WTC11 (cell line): Measurements from ENCODE around the gene RELL1. TPM values are rescaled to one million over a fixed set of nuclear protein-coding genes. Genes with fewer than 3 reads are reported as not detected.

Experiments
- ATAC-seq: fragments of 200-7000 bp; cut with Tn5 transposase; 2 replicates; pipeline ENCODE4 v1.10.0; 2021; ENCODE audit warnings: mild to moderate bottlenecking, moderate library complexity
- CTCF ChIA-PET: fragments of 300-600 bp; sonication (Branson Sonifier 250); formaldehyde crosslinking; loops from one replicate; lab custom pipeline; 2021; ENCODE audit warnings: antibody characterized with exemption; lab: Charles Lee
- POLR2A ChIA-PET: fragments of 350-600 bp; sonication (Branson Sonifier 250); formaldehyde crosslinking; loops from one replicate; lab custom pipeline; 2021; ENCODE audit warnings: antibody characterized with exemption; lab: Charles Lee
- DNase-seq: peaks from one replicate; pipeline ENCODE4 v3.0.0; 2021; ENCODE audit warnings: low spot score
- H3K27ac Mint-ChIP-seq: 2 replicates; pipeline ENCODE4 v1.8.0; 2021; ENCODE audit warnings: mixed read lengths
- H3K27me3 Mint-ChIP-seq: 2 replicates; pipeline ENCODE4 v1.8.0; 2021; ENCODE audit warnings: low read depth, mild to moderate bottlenecking, moderate library complexity, mixed read lengths
- H3K36me3 Mint-ChIP-seq: 2 replicates; pipeline ENCODE4 v1.8.0; 2021; ENCODE audit warnings: mixed read lengths
- H3K4me1 Mint-ChIP-seq: 2 replicates; pipeline ENCODE4 v1.8.0; 2022; ENCODE audit warnings: mixed read lengths
- H3K4me3 Mint-ChIP-seq: 2 replicates; pipeline ENCODE4 v1.8.0; 2021; ENCODE audit warnings: mild to moderate bottlenecking, moderate library complexity, mixed read lengths
- H3K9me3 Mint-ChIP-seq: 2 replicates; pipeline ENCODE4 v1.8.0; 2021; ENCODE audit warnings: mixed read lengths
- CBFB ChIP-seq: sonication (generic); formaldehyde crosslinking; IDR thresholded peaks from 2 replicates; pipeline ENCODE4 v1.8.1; 2022; ENCODE audit warnings: mild to moderate bottlenecking, low read depth, missing genetic modification reagents
- CREM ChIP-seq: sonication (generic); formaldehyde crosslinking; IDR thresholded peaks from 2 replicates; pipeline ENCODE4 v1.8.1; 2022; ENCODE audit warnings: mild to moderate bottlenecking, missing genetic modification reagents, moderate library complexity
- CTCF ChIP-seq: fragments of 200-600 bp; IDR thresholded peaks from 2 replicates; pipeline ENCODE4 v1.8.0; 2022; ENCODE audit warnings: antibody characterized with exemption
- ESRRA ChIP-seq: sonication (generic); formaldehyde crosslinking; IDR thresholded peaks from 2 replicates; pipeline ENCODE4 v1.8.1; 2022; ENCODE audit warnings: mild to moderate bottlenecking, missing genetic modification reagents, borderline replicate concordance
- ETV6 ChIP-seq: sonication (generic); formaldehyde crosslinking; IDR thresholded peaks from 2 replicates; pipeline ENCODE4 v1.8.1; 2022; ENCODE audit warnings: mild to moderate bottlenecking, missing genetic modification reagents
- FOXP4 ChIP-seq: sonication (generic); formaldehyde crosslinking; IDR thresholded peaks from 2 replicates; pipeline ENCODE4 v1.8.0; 2022; ENCODE audit warnings: mild to moderate bottlenecking, missing genetic modification reagents
- GABPB1 ChIP-seq: sonication (generic); formaldehyde crosslinking; IDR thresholded peaks from 2 replicates; pipeline ENCODE4 v1.8.1; 2023; ENCODE audit warnings: mild to moderate bottlenecking, missing genetic modification reagents
- GRHL2 ChIP-seq: fragments of 250-450 bp; sonication (Bioruptor Pico); IDR thresholded peaks from 2 replicates; pipeline ENCODE4 v1.8.0; 2022; ENCODE audit warnings: mild to moderate bottlenecking, moderate library complexity; ENCODE audit not compliant: insufficient replicate concordance, severe bottlenecking
- MAX ChIP-seq: sonication (generic); formaldehyde crosslinking; IDR thresholded peaks from 2 replicates; pipeline ENCODE4 v1.8.0; 2022; ENCODE audit warnings: mild to moderate bottlenecking, missing genetic modification reagents
- NR3C1 ChIP-seq: sonication (generic); formaldehyde crosslinking; conservative IDR thresholded peaks from 2 replicates; pipeline ENCODE4 v1.8.1; 2023; ENCODE audit warnings: low read depth, mild to moderate bottlenecking, missing genetic modification reagents
- OVOL2 ChIP-seq: fragments of 250-450 bp; sonication (Bioruptor Pico); IDR thresholded peaks from 2 replicates; pipeline ENCODE4 v1.9.0; 2021; ENCODE audit warnings: mild to moderate bottlenecking, borderline replicate concordance
- PRDM15 ChIP-seq: sonication (generic); formaldehyde crosslinking; IDR thresholded peaks from 2 replicates; pipeline ENCODE4 v1.8.0; 2022; ENCODE audit warnings: missing genetic modification reagents
- SMAD3 ChIP-seq: sonication (generic); formaldehyde crosslinking; IDR thresholded peaks from 2 replicates; pipeline ENCODE4 v1.8.0; 2022; ENCODE audit warnings: missing genetic modification reagents, mild to moderate bottlenecking, borderline replicate concordance
- SOX15 ChIP-seq: fragments of 250-450 bp; sonication (Bioruptor Pico); IDR thresholded peaks from 2 replicates; pipeline ENCODE4 v1.9.0; 2021; ENCODE audit warnings: mild to moderate bottlenecking
- TEAD1 ChIP-seq: sonication (generic); formaldehyde crosslinking; IDR thresholded peaks from 2 replicates; pipeline ENCODE4 v1.8.0; 2022; ENCODE audit warnings: mild to moderate bottlenecking, missing genetic modification reagents
- USF2 ChIP-seq: sonication (generic); formaldehyde crosslinking; IDR thresholded peaks from 2 replicates; pipeline ENCODE4 v1.8.1; 2023; ENCODE audit warnings: mild to moderate bottlenecking, missing genetic modification reagents, moderate library complexity
- total RNA-seq: library from RNA; stranded (reverse); gene quantifications from 3 replicates; pipeline ENCODE4 v1.2.3, GENCODE V29; 2021
- TF ChIP-seq, protein P1 (sequence below): fragments of 250-450 bp; sonication (Bioruptor Pico); IDR thresholded peaks from 2 replicates; pipeline ENCODE4 v1.9.0; 2021; ENCODE audit warnings: moderate library complexity, mild to moderate bottlenecking, inconsistent platforms, borderline replicate concordance

The RELL1 gene
- total RNA-seq, 1 experiment from 2014 or later = 14.4 TPM

GRCh38 chr4:37603711-37604110 is 82.5 kb downstream of the RELL1 start (continued):
- no peak for TF ChIP-seq PRDM15 (CRISPR knock-in tag)
- TF ChIP-seq CREM = no peak
- no peak for TF ChIP-seq GABPB1
- no peak for TF ChIP-seq OVOL2 (CRISPR knock-in tag)
- no peak for TF ChIP-seq CBFB (CRISPR knock-in tag)
- TF ChIP-seq FOXP4 = no peak
- no peak for TF ChIP-seq NR3C1
- no peak for TF ChIP-seq USF2 (CRISPR knock-in tag)
- no peak for TF ChIP-seq TEAD1 (CRISPR knock-in tag)
- TF ChIP-seq, protein P1, sequence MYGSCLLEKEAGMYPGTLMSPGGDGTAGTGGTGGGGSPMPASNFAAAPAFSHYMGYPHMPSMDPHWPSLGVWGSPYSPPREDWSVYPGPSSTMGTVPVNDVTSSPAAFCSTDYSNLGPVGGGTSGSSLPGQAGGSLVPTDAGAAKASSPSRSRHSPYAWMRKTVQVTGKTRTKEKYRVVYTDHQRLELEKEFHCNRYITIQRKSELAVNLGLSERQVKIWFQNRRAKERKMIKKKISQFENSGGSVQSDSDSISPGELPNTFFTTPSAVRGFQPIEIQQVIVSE (CRISPR knock-in tag) = no peak
- no peak for TF ChIP-seq SOX15
- TF ChIP-seq ESRRA (CRISPR knock-in tag) = no peak
- no peak for TF ChIP-seq SMAD3 (CRISPR knock-in tag)
- no peak for TF ChIP-seq ETV6 (CRISPR knock-in tag)

DNA sequence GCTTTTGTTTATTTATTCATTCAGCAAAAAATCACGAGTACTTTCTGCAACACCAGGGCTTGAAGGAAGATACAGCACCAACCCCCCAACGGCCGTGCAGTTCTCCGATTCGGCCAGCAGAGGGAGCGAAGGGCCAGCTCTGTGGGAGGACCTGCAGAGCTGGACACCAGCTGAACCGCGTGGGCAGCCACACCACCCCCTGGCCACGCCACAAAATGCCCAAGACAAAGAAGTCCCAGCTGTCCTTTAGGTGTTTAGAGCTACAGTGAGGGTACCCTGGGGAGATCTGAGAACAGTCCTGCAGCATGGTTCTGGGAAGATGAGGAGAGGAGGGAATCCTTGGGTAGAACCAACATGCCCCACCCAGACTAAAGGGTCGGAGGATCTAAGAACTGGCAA is 83.1 kb downstream of the RELL1 start:
- Mint-ChIP-seq H3K9me3 (no peaks in the 10 kb centered on the region), H3K27ac (no peak overlapping the region), H3K4me3 (no peak overlapping the region), H3K4me1 (peaks cover 32% of the 10 kb centered on the region), H3K27me3 (peaks cover 3% of the 10 kb centered on the region; the same call in 1 of the 2 replicates), H3K36me3 (no peaks in the 10 kb centered on the region)
- POLR2A ChIA-PET = no interaction called here
- peak; percentile 84 for ATAC-seq
- DNase-seq = peak; percentile 91
- TF ChIP-seq MAX (CRISPR knock-in tag) = peak; percentile 54
- 0 out of 2 replicates have a peak, but pooled peaks have one; percentile 18 for TF ChIP-seq CREM
- TF ChIP-seq GRHL2 (CRISPR knock-in tag) = no peak
- peak; percentile 97 for TF ChIP-seq CTCF
- CTCF ChIA-PET = interaction anchor here (0.6 to 3.6 kb wide), 30 partner anchors 9 to 359 kb away, joined by 3 to 48 read pairs (median 4); partner anchors contain the start of genes PGM2 and RELL1
